ENCODE data around the gene LST1.

GRCh38 chr6:31609519-31610406 lies 23.7 kb downstream of the LST1 start:
- TF ChIP-seq, protein P1, sequence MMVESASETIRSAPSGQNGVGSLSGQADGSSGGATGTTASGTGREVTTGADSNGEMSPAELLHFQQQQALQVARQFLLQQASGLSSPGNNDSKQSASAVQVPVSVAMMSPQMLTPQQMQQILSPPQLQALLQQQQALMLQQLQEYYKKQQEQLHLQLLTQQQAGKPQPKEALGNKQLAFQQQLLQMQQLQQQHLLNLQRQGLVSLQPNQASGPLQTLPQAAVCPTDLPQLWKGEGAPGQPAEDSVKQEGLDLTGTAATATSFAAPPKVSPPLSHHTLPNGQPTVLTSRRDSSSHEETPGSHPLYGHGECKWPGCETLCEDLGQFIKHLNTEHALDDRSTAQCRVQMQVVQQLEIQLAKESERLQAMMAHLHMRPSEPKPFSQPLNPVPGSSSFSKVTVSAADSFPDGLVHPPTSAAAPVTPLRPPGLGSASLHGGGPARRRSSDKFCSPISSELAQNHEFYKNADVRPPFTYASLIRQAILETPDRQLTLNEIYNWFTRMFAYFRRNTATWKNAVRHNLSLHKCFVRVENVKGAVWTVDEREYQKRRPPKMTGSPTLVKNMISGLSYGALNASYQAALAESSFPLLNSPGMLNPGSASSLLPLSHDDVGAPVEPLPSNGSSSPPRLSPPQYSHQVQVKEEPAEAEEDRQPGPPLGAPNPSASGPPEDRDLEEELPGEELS (CRISPR knock-in tag; IDR thresholded peaks at IDR 0.05): no peak
- no peak for TF ChIP-seq PREB (CRISPR knock-in tag; IDR thresholded peaks at IDR 0.05; ENCODE audit: borderline replicate concordance)
- TF ChIP-seq CTCF (IDR thresholded peaks at IDR 0.05): no peak
- no peak for TF ChIP-seq ATF2 (CRISPR knock-in tag; IDR thresholded peaks at IDR 0.05; ENCODE audit: borderline replicate concordance, low read depth)
- TF ChIP-seq NR3C1 (CRISPR knock-in tag; conservative IDR thresholded peaks at IDR 0.05; ENCODE audit: low read depth): no peak
- TF ChIP-seq RELA (CRISPR knock-in tag; IDR thresholded peaks at IDR 0.05; ENCODE audit: borderline replicate concordance): no peak

Measured in WTC11 (cell line).